NCI-H1092 treated with DMSO at 0.1 percent for 48 hours (cell line): ENCODE measurements around the gene OR9K2.
A peak's percentile ranks its signal among the peaks of the same experiment; 100 is the strongest.
"Not testable (repeated sequence)": the region's sequence is repeated elsewhere in the genome, so short reads cannot be mapped to it uniquely, and the experiment has no call there.

Experiments used
- DNase-seq: peaks from one replicate; lab custom pipeline; 2025; lab: John Stamatoyannopoulos, UW

OR9K2 gene, protein sequence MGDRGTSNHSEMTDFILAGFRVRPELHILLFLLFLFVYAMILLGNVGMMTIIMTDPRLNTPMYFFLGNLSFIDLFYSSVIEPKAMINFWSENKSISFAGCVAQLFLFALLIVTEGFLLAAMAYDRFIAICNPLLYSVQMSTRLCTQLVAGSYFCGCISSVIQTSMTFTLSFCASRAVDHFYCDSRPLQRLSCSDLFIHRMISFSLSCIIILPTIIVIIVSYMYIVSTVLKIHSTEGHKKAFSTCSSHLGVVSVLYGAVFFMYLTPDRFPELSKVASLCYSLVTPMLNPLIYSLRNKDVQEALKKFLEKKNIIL

DNA sequence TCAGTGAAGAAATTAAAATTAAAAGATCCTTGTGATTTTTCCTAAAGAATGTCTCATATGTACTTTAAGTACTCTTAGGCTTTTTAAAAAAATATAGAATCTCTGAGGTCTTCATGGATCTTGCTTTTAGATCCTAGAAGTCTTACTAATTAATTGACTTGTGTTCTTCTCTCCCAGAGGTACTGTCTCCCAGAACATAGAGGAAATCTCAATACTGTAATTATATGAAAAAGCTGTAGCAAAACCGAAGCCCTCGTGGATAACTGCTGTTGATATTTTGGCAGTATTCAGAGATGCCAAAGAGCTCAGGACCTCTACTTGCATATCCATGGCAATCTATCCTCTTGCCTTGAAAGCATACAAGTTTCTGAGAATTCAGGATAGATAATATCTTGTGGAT lies at the start of gene OR9K2:
Gene OR9K2 (plus strand): TSS at position 301 of the 400 bp plus-strand sequence. CDS start 3,429 bp downstream, outside the sequence.
- DNase-seq = no peak

DNA sequence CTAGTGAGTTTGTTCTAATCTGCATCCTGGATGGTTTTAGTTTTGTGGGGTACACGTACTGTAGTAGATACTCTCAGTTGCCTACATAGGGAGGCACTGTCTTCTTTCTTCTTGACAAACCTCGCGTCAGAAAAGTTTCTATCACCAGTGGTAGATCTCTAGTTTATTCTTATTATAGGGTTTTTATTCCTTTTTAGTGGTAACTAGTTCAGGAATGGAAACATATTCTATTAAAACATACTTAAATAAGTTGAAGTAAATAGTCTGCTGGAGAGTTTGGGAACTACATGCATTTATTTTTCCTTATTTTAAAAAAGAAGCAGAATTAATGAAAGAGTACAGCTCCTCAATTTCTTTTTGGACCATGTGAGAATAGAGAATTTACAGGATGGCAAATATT lies 33.6 kb upstream of the OR9K2 start:
- no peak for DNase-seq

DNA sequence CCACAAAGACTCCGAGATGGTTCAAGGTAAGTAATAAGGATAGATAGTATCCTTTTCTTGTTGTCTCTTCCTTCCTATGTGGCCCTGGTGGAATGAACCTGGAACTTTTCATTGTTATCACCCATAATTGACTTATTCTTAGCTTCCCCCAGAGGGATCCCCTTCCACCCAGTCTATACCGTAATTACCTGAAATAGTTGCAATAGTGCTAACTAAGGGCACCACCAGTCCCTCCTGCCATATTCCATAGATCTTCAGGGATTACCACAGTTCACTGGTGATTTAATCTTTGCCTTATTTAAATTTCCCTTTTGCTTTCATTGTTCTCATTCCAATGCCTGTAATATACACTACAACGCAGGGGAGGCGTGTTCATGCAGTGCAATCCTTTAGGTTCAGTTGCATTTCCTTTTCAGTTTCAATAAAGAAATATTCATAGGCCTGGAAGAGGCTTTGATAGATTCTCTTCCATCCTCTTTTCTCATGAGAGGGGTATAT lies 13.8 kb upstream of the OR9K2 start:
- no peak for DNase-seq

- DNase-seq = no peak
Measured at GRCh38 chr12:55116152-55116551, 10.1 kb upstream of the OR9K2 start.

GRCh38 chr12:55132816-55133215 lies 6.6 kb downstream of the OR9K2 start:
- no peak for DNase-seq

- DNase-seq = peak; percentile 37
Measured at GRCh38 chr12:55142669-55143565, 16.7 kb downstream of the OR9K2 start.

GRCh38 chr12:55143566-55143870 lies 17.3 kb downstream of the OR9K2 start:
- DNase-seq = no peak

- DNase-seq = not testable (repeated sequence)
Measured at GRCh38 chr12:55167010-55167640, 40.9 kb downstream of the OR9K2 start.

DNA sequence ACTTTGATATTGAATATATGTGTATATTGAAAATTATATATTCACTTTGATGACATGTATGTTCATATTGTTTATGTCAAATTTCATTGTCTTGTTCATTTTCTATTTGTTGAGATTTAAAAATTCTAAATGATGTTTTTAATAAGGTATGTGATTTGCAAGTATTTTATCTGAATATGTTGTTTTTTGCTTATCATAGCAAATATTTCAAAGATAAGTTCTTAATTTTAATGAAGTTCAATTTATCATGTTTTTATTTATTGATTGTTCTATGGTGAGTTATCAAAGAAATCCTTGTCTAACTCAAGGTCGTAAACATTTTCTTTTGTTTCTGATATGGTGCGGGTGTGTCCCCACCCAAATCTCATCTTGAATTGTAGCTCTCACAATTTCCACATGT lies 45.2 kb downstream of the OR9K2 start:
- DNase-seq = no peak

- not testable (repeated sequence) for DNase-seq
Measured at GRCh38 chr12:55171846-55172245, 45.6 kb downstream of the OR9K2 start.

- DNase-seq = no peak
Measured at GRCh38 chr12:55172686-55173085, 46.5 kb downstream of the OR9K2 start.

DNA sequence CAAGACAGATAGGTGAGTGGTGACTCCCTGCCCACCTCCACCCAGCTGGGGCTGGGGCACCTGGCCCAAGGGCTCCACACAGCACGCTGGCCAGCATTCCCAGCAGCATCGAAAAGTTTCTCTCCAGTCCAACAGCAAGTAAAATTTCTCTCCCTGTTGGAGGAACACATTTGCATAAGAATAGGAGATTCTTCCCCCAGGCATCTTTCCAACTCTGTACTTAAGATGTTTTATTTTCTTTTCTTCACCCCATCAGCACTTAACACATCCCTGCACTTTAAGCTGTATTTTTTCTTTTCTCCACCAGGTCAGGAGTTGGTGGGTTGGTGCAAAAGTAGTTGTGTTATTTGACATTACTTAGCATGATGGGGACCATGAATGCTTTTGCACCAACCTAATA lies 47.2 kb downstream of the OR9K2 start:
- DNase-seq = no peak
